ENCODE measurements around the gene RPRD1A. TPM values are rescaled to one million over a fixed set of nuclear protein-coding genes. Genes with fewer than 3 reads are reported as not detected.
"Not testable (repeated sequence)": the region's sequence is repeated elsewhere in the genome, so short reads cannot be mapped to it uniquely, and the experiment has no call there.

RPRD1A gene
- total and polyA plus RNA-seq, 7 donors: 24.9 to 67.1 (median 49.4) TPM

DNA sequence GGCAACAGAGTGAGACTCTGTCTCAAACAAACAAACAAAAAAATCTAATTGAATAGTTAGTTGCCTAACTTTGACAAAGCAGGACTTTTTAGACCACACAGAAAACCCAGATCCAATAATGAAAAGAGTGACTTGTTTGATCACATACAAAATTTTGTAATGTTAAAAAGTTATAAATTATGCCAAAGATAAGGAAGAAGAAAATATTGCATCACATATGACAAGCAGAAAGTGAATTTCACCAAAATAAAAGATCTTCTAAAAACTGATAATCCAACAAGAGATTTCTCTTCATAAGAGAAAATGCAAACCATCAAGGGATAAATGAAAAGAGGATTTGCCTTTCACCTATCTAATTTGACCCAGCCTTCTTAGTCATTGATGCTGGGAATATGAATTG is 97.7 kb downstream of the RPRD1A start:
- TF ChIP-seq, protein P1, sequence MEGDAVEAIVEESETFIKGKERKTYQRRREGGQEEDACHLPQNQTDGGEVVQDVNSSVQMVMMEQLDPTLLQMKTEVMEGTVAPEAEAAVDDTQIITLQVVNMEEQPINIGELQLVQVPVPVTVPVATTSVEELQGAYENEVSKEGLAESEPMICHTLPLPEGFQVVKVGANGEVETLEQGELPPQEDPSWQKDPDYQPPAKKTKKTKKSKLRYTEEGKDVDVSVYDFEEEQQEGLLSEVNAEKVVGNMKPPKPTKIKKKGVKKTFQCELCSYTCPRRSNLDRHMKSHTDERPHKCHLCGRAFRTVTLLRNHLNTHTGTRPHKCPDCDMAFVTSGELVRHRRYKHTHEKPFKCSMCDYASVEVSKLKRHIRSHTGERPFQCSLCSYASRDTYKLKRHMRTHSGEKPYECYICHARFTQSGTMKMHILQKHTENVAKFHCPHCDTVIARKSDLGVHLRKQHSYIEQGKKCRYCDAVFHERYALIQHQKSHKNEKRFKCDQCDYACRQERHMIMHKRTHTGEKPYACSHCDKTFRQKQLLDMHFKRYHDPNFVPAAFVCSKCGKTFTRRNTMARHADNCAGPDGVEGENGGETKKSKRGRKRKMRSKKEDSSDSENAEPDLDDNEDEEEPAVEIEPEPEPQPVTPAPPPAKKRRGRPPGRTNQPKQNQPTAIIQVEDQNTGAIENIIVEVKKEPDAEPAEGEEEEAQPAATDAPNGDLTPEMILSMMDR (IDR thresholded peaks at IDR 0.05): no peak
- Histone ChIP-seq H3K4me3 (no peak overlapping the region), H3K4me1 (peaks cover 19% of the 10 kb centered on the region), H3K27ac (no peak overlapping the region), H3K36me3 (ENCODE audit: insufficient read depth in 1 of 2, low read depth in 1 of 2) (peaks cover 3 to 11% of the 10 kb centered on the region in 2 donors), H3K9me3 (no peaks in the 10 kb centered on the region), H3K27me3 (ENCODE audit: insufficient read depth in 3 of 3, low read length in 2 of 3) (no peaks in the 10 kb centered on the region)
- ATAC-seq: no peak
- intact Hi-C loops (cut with DNase I): loop anchor here in 1 of 2 donors (5.0 kb wide), 1 partner anchor 158 kb away; the partner anchor contains the start of genes ELP2 and SLC39A6
- DNase-seq: no peak

DNA sequence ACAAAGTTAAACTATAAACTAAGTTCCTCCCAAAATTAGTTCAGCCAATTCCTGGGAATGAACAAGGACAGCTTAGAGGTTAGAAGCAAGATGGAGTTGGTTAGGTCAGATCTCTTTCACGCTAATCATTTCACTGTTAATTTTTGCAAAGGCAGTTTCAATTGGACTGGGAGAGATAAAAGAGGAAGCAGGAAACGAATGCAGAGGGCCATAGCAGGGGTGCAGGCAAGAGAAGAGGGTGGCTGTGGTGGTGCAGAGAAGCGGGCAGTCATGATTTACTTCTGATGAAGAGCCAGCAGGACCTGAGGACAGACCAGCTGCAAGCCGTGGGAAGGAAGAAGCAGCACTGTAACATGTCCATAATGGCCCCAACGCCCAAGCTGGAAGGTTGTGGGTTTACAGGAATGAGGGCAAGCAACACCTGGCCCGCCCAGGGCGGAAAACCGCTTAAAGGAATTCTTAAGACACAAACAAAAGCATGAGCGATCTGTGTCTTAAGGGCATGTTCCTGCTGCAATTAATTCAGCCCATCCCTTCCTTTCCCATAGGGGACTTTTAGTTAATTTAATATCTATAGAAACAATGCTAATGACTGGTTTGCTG is 99.0 kb downstream of the RPRD1A start:
- WGBS, 3 donors: 75 to 78% (median 77%) methylated on average over 9 of the region's 9 CpGs
- ATAC-seq (no peak), DNase-seq (no peak)
- Histone ChIP-seq H3K4me3 (no peak overlapping the region), H3K27me3 (ENCODE audit: insufficient read depth in 3 of 3, low read length in 2 of 3) (no peaks in the 10 kb centered on the region), H3K9me3 (no peaks in the 10 kb centered on the region), H3K27ac (no peak overlapping the region), H3K36me3 (ENCODE audit: insufficient read depth in 1 of 2, low read depth in 1 of 2) (no peaks in the 10 kb centered on the region), H3K4me1 (peaks cover 7% of the 10 kb centered on the region)
- TF ChIP-seq, protein P1 (IDR thresholded peaks at IDR 0.05): no peak
- intact Hi-C loops (cut with DNase I): no loop called here

DNA sequence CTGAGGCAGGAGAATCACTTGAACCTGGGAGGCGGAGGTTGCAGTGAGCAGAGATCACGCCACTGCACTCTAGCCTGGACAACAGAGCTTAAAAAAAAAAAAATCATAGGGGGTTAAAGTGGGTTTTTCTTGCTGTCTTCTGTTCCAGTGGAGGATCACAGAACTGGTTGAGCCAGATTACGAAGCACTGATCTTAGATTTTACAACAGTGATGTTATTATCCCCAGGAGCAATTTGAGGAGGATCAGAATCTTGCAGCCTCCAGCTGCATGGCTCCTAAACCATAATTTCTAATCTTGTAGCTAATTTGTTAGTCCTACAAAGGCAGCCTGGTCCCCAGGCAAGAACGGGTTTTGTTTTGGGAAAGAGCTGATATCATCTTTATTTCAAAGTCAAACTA is 99.5 kb downstream of the RPRD1A start:
- H3K9me3 ChIP-seq; H3K4me3 ChIP-seq; intact Hi-C loops (cut with DNase I); H3K4me1 ChIP-seq; DNase-seq; H3K27me3 ChIP-seq (ENCODE audit: insufficient read depth in 3 of 3, low read length in 2 of 3); H3K27ac ChIP-seq; H3K36me3 ChIP-seq (ENCODE audit: insufficient read depth in 1 of 2, low read depth in 1 of 2); ATAC-seq: not testable (repeated sequence)
- 82 to 85% (median 84%) methylated on average over 4 of the region's 4 CpGs for WGBS, 3 donors

DNA sequence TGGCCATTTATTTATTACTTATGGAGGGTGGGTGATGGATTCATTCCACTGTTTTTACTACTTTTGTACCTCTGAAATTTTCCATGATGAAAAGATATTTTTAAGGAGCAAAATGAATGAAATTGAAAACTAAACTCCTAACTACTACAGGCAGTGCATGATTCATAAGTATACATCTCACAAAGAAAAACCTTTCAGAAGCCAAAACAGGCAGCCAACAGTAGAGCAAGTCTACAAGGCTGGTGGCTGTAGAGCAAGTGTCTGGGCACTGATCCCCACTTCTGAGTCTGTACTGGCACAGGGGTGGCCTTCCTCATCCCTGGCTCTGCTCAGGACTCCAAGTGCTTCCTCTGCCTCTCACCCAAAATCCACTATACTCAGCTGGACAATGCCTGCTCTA is 103.0 kb downstream of the RPRD1A start:
- DNase-seq: no peak

DNA sequence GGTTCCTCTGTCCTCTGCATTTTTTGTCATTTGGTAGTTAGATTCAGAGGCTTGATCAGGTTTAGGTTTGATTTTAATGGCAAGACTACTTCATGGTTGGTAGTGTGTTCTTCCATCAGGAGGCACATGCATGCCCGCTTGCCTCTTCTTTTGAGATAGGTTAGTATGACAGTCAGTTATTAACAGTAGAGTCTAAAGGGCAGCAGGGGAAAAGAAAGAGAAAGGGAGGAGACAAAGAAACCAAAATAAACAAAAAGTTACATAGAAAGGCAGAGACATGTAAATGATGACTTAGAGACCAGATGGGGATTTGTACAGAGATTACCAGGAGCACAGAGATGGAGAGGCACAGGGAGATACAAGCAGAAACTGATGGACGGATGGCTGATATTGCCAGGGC is 105.0 kb downstream of the RPRD1A start:
- intact Hi-C loops (cut with DNase I): no loop called here
- no peak for ATAC-seq

More for the DNA sequence above, 103.0 kb downstream of the RPRD1A start:
- Histone ChIP-seq H3K4me1 (no peaks in the 10 kb centered on the region), H3K27ac (no peak overlapping the region), H3K4me3 (no peak overlapping the region), H3K27me3 (ENCODE audit: insufficient read depth in 3 of 3, low read length in 2 of 3) (peaks cover 0 to 4% (median 0%) of the 10 kb centered on the region in 3 donors), H3K9me3 (no peaks in the 10 kb centered on the region), H3K36me3 (ENCODE audit: insufficient read depth in 1 of 2, low read depth in 1 of 2) (no peaks in the 10 kb centered on the region)
- no peak for ATAC-seq
- TF ChIP-seq, protein P1 (IDR thresholded peaks at IDR 0.05): no peak
- intact Hi-C loops (cut with DNase I): no loop called here

More for the DNA sequence above, 105.0 kb downstream of the RPRD1A start:
- Histone ChIP-seq H3K27me3 (ENCODE audit: insufficient read depth in 3 of 3, low read length in 2 of 3) (peaks cover 0 to 4% (median 0%) of the 10 kb centered on the region in 3 donors), H3K36me3 (ENCODE audit: insufficient read depth in 1 of 2, low read depth in 1 of 2) (no peaks in the 10 kb centered on the region), H3K4me3 (no peak overlapping the region), H3K4me1 (no peaks in the 10 kb centered on the region), H3K9me3 (no peaks in the 10 kb centered on the region), H3K27ac (no peak overlapping the region)
- no peak for DNase-seq
- WGBS, 3 donors: 87 to 90% (median 89%) methylated on average over 2 of the region's 2 CpGs
- TF ChIP-seq, protein P1 (IDR thresholded peaks at IDR 0.05): no peak
